DMS153 treated with DMSO at 0.1 percent for 48 hours (cell line): ENCODE results near the gene STARD3.
A peak's percentile ranks its signal among the peaks of the same experiment; 100 is the strongest.

Source experiments
- DNase-seq: peaks from one replicate; lab custom pipeline; 2025; ENCODE audit not compliant: unreplicated experiment; lab: John Stamatoyannopoulos, UW

STARD3 gene

GRCh38 chr17:39669897-39670735 lies 33.2 kb downstream of the STARD3 start:
- DNase-seq = no peak

DNA sequence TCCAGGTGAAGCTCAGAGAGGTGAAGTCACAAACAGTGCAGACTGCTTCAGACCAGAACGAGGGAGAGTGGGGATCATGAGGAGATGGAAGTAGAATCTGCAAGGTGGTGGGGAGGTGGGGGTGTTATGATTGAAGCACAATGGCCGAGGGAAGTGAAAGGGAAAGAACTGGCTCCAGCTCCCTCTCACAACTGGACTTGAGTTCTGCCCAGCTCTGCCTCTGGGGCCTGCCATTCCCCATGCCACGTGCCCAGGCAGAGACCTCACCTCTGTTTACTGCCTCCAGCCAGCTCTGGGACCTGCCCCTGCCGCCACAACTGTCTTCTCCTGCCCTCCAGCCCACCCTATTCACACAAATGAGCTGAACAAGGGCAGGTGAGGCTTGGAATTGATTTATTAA lies 33.8 kb downstream of the STARD3 start:
- no peak for DNase-seq

- no peak for DNase-seq
Observed at GRCh38 chr17:39671651-39672521, 34.9 kb downstream of the STARD3 start.

- no peak for DNase-seq
Observed at GRCh38 chr17:39672522-39673334, 35.8 kb downstream of the STARD3 start.

DNA sequence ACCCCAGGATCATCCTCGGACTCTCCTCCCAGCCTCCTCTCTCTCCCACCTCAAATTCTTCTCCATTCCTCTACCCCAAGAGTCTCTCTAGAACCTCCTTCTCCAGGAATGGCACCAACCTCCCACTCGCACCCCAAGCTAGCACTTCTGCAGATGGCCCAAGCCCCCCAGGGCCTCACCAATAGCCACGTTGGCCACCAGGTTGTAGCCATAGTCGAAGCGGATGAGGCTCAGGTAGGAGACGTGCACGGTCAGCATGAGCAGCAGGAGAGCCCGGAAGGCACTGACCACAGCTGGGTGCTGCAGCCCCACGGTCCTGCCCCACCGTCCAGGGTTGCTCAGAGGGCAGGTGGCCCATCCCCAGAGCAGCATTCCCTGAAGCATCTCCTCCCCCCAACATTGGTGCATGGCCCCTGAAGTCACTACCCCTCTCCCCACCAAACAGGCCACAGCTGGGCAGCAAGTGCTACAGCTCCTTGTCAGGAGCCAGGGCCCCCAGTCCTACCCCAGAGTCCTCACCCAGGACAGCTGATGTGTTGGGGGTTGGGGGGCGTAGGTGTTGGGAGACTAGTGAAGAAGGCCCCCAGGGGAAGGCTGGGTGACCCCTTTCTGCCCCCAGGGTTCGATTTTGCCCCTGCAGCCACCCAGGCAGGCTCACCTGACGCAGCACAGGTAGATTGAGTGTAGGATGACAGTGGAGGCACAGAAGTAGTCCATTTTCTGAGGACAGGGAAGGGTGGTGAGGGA lies 36.6 kb downstream of the STARD3 start:
- no peak for DNase-seq

DNA sequence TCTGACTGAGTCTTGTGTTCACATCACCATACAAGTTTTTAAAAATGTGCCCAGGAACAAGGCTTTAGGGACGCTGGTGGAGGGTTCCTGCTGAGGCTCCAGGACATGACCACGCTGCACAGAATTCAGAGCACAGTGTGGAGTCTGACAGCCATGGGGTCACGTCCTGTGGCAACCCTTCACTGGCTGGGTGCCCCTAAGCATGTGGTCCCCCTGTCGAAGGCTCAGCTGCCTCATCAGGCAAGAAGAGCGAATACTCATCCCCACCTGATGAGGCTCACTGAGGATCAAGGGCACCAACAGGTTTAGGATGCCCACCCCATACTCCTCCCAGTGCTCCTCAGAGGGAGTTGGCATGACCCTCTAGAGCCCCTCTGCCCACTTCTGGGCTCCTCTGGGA lies 37.2 kb downstream of the STARD3 start:
- no peak for DNase-seq

DNA sequence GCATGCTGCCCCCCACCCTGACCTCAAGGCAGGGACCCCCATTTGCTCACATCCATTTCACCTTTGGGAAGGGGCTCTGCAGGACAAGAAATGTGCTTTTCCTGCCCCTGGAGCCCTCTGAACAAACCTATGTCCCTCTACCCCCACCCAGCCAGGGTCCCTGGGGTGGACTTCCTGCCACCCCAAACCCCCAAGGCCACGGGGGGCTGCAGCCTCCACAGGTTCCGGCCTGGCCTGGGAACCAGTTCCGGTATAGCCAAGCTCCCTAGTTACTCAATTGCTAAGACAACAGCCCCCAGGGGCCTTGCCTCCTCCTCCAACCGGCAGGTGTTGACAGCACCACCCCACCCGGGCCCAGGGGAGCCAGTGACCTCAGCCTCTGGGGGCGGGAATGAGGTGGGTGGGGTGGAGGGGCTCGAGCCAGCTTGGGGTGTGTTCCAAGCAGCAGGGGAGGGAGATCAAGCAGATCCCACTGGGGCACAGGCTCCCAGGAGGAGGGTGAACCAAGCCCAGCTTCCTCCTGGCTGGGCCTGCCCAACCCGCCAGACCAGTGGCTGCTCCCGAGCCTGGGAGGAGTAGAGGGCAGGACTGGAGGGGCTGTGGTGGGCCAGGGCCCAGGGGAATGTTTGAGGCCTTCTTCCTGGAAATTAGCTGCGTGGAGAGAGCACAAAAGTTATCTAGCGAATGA lies 37.9 kb downstream of the STARD3 start:
- DNase-seq = peak; percentile 44

DNA sequence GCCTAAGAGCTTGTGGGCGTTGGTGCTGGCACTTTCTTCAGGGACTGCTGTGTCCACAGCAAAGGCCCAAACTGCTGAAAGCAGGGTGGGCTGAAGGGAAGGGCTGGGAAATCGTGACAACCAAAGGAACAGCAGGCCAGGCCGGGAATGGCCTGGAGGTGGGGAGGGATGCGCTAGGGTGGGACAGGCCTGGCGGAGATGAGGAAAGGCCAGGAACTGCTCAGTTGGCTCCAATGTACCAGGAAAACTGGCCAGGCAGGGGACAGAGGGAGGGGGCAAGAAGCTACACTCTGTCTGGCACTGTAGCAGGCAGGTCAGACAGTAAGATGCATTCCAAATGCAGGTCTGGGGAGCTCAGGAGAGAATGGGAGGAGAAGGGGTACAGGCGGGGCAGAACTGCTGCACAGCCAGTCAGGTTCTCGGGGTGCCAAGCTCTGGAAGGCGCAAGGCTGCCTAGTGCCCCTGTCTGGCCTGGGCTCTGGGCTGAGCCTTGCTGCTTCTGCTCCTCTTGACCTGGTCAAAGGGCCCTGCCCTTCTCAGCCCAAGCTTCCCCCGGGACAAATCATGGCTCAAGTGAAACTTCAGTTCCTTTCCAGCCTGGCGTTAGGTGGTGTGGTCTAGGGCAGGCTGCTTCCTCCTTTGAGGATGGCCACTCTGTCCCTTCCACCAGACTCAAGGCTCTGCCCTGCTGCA lies 38.6 kb downstream of the STARD3 start:
- no peak for DNase-seq

GRCh38 chr17:39676198-39676819 lies 39.4 kb downstream of the STARD3 start:
- DNase-seq = peak; percentile 43

GRCh38 chr17:39677072-39677471 lies 40.1 kb downstream of the STARD3 start:
- DNase-seq = no peak

GRCh38 chr17:39677542-39678339 lies 40.8 kb downstream of the STARD3 start:
- DNase-seq = no peak

DNA sequence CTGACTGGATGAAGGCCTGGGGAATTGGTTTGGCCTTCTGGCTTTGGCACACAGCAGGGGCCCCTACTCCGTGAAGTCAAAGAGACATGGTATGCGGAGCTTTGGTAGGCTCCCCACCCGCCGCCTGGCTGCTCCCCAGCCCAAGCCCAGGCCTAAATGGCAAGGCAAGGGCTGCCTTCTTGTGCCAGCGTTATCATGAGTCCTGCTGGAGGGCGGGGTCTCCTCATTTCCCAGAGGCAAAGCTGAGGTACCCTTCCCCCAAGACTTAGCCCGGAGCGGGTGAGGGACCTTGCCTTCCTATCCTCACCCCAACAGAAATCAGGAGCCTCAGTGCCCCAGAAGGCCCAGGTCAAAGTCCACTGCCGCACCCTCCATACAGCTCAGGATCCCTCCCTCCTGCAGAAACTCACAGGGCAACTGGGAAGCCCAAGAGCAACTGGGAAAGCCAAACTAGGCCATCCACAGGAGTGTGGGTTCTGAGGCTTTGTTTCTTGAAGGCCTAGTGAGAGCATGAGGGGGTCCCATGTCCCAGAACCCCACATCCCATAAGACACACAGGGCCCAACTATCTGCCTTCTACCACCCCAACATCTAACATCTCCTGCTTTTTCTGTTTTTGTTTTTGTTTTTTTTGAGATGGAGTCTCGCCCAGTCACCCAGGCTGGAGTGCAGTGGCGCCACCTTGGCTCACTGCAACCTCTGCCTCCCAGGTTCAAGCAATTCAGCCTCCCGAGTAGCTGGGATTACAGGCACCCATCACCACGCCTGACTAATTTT lies 41.6 kb downstream of the STARD3 start:
- DNase-seq = no peak

- DNase-seq = no peak
Observed at GRCh38 chr17:39679521-39680192, 42.7 kb downstream of the STARD3 start.

- no peak for DNase-seq
Observed at GRCh38 chr17:39683295-39683939, 46.5 kb downstream of the STARD3 start.

- DNase-seq = no peak
Observed at GRCh38 chr17:39684369-39685192, 47.6 kb downstream of the STARD3 start.
